GM12874 (cell line): ENCODE measurements around the gene CDH4.

Source experiments
- TF ChIP-seq, protein P1 (sequence below): IDR thresholded peaks from 2 replicates; pipeline ENCODE4 v1.5.1; 2011; ENCODE audit warnings: low read depth, mild to moderate bottlenecking, control low read depth, low read length, moderate library complexity; ENCODE audit not compliant: insufficient read depth

CDH4 gene

GRCh38 chr20:61297986-61298385, 45.9 kb downstream of the CDH4 start:
- TF ChIP-seq, protein P1, sequence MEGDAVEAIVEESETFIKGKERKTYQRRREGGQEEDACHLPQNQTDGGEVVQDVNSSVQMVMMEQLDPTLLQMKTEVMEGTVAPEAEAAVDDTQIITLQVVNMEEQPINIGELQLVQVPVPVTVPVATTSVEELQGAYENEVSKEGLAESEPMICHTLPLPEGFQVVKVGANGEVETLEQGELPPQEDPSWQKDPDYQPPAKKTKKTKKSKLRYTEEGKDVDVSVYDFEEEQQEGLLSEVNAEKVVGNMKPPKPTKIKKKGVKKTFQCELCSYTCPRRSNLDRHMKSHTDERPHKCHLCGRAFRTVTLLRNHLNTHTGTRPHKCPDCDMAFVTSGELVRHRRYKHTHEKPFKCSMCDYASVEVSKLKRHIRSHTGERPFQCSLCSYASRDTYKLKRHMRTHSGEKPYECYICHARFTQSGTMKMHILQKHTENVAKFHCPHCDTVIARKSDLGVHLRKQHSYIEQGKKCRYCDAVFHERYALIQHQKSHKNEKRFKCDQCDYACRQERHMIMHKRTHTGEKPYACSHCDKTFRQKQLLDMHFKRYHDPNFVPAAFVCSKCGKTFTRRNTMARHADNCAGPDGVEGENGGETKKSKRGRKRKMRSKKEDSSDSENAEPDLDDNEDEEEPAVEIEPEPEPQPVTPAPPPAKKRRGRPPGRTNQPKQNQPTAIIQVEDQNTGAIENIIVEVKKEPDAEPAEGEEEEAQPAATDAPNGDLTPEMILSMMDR = no peak

DNA sequence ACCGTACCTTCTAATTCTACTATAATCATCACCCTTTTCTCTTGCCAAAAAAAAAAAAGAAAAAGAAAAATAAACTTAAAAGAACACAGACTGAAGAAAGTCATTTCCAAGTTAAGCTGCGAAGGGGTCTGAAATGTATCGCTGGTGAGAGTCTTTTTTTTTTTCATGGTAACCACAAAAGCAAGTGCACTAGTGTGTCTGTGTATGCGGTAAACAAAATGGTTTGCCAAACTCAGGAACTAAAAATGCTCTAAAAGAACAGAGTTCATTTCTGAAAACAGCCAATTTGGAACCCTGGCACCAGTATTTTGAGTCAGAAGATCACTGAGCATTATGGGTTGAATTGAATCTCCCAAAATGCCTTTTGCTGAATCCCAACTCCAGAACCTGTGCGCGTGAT, 46.6 kb downstream of the CDH4 start:
- TF ChIP-seq, protein P1 = no peak

GRCh38 chr20:61299104-61299503, 47.0 kb downstream of the CDH4 start:
- TF ChIP-seq, protein P1 = no peak

GRCh38 chr20:61299618-61300017, 47.6 kb downstream of the CDH4 start:
- TF ChIP-seq, protein P1 = no peak

DNA sequence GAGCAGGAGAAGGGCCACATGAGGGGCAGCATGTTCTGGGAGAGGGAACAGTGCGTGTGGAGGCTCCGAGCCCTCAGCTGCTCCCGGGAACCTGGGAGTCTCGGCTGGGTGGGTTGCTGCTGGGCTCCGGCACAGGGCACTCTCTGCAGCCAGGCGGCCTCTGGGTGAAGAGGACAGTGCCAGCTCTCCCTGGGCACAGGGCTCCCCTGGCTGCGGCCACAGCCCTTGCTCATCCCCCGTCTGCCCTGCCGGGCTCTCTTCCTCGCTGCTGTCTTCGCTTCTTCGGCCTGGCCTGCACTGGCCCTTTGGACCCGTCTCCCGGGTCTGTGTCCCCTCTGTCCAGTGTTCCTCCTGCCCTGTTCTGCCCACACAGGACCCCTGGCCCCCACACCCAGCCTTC, 48.2 kb downstream of the CDH4 start:
- TF ChIP-seq, protein P1 = no peak

- TF ChIP-seq, protein P1 = no peak
Observed at GRCh38 chr20:61300709-61301108, 48.6 kb downstream of the CDH4 start.

DNA sequence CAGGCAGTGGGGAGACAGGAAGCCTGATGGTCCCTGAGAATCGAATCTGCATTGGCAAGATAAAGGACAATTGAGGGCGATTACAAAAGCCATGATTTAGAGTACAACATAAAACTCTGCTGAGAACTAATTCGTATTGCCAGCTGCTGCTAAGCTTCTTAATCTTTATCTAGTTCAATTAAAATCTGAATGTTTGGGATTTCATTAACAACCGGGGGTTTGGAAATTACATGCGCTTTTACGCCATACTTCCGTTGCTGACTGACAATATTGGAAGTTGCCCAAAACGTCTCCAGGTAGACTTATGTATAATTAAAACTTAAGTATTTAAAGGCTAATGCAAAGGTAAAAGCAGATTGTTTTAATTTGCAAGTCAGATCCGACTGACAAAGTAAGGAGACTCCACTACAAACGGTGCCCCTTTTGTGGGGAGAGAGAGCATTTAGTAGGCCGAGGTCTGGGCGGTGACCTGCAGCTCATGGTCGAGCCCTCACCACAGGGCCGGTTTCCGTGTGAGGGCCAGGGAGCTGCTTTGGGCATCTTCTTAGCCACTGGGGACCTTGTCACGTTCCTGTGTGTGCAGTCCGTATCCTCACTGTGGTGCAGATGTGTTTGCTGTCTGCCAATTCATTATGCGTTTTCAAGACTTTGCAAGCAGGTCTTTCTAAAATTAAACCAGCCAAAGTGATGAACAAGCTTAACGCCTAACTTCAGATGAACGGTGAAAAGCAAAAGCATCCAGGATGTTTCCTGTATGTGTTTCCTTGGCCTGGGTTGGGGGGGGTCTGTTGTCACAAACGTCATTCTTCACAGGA, 49.9 kb downstream of the CDH4 start:
- TF ChIP-seq, protein P1 = no peak
